ENCODE results near the gene PREX1.

DNA sequence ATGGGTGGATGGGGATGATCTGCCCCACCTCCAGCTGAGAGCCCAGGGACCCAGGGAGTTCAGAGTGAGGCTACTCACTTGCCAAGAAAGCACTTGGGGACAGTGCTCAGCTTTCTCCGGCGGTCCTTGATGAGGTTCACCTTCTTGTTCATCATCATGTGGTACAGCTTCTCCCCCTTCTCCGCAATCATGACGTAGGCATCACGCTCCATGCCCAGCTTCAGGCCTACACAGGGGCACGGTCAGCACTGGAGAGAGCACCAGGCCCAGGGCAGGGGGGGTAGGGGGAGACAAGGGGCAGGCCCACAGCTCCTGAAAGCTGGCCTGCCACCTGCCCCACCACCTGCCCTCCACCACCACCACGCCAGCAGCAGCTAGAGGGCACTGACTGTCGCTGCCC is 139.2 kb downstream of the PREX1 start:
- TF ChIP-seq, protein P1, sequence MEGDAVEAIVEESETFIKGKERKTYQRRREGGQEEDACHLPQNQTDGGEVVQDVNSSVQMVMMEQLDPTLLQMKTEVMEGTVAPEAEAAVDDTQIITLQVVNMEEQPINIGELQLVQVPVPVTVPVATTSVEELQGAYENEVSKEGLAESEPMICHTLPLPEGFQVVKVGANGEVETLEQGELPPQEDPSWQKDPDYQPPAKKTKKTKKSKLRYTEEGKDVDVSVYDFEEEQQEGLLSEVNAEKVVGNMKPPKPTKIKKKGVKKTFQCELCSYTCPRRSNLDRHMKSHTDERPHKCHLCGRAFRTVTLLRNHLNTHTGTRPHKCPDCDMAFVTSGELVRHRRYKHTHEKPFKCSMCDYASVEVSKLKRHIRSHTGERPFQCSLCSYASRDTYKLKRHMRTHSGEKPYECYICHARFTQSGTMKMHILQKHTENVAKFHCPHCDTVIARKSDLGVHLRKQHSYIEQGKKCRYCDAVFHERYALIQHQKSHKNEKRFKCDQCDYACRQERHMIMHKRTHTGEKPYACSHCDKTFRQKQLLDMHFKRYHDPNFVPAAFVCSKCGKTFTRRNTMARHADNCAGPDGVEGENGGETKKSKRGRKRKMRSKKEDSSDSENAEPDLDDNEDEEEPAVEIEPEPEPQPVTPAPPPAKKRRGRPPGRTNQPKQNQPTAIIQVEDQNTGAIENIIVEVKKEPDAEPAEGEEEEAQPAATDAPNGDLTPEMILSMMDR (IDR thresholded peaks at IDR 0.05): no peak
- TF ChIP-seq POLR2A (IDR thresholded peaks at IDR 0.05) (no peak), POLR2AphosphoS5 (IDR thresholded peaks at IDR 0.05; ENCODE audit: insufficient read depth in 1 of 2, low read depth in 1 of 2) (no peak)

Data from vagina (tissue), 2 donors.